NCI-H187 treated with DMSO at 0.1 percent for 48 hours (cell line): ENCODE measurements around the gene DDX27.
"Not testable (repeated sequence)": the region's sequence is repeated elsewhere in the genome, so short reads cannot be mapped to it uniquely, and the experiment has no call there.

Source experiments
- DNase-seq: peaks from one replicate; lab custom pipeline; 2025; lab: John Stamatoyannopoulos, UW

DDX27 gene

GRCh38 chr20:49203746-49204145, 15.5 kb upstream of the DDX27 start:
- DNase-seq, result no peak

DNA sequence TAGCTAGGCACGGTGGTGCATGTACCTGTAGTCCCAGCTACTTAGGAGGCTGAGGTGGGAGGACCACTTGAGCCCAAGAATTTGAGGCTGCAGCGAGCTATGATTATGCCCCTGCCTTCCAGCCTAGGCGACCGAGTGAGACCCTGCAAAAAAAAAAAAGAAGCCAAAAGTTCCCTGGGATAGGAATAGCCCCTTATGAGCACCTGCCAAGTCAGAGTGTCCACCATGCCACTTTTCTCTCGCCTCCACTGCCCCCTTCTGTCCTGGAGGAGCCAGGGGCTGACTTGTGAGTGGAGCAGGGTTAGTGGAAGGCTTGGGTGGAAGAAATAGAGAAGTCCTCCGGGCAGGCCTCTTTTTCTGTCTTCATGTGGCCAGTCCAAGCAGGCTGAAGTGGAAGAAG, 12.1 kb upstream of the DDX27 start:
- DNase-seq, result no peak

GRCh38 chr20:49210101-49210756, 9.0 kb upstream of the DDX27 start:
- no peak for DNase-seq

GRCh38 chr20:49210757-49211110, 8.5 kb upstream of the DDX27 start:
- no peak for DNase-seq

DNA sequence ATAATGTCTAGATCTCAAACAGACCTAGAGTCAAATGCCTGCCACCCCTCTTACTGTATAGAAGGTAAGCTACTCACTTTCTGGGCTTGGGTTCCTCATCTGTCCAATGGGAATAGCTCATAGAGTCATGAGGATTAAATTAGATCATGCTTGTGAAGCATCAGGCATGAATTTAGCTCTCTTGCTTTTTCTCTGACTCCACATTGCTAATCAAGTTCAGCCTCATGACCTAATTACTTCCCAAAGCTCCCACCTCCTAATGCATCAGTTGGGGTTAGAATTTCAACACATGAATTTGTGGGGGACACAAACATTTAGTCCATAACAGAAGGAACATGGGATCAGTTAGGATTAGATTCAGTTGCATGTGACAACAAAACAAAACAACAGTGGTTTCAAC, 4.6 kb upstream of the DDX27 start:
- DNase-seq, result no peak

DNA sequence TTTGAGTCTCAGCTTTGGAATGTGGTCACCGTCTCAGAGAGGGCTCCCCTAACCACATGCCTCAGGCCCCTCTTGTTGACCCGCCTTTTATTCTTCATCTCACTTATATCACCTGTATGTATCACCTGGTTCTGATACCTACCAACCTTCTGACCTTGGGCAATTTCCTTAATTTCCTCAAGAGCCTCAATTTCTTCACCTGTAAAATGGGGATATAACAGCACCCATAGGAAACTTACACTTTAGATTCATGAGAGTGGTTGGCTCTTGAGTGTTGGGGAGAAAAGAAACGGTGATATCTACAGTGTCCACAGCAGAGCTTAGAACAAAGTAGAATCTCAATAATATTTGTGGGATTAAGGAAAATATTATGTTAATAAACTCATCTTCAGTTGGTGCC, 4.0 kb upstream of the DDX27 start:
- DNase-seq, result no peak

- DNase-seq, result peak; percentile 48
Observed at GRCh38 chr20:49216991-49217578, 2.1 kb upstream of the DDX27 start.

- not testable (repeated sequence) for DNase-seq
Observed at GRCh38 chr20:49218739-49219090, 501 bp upstream of the DDX27 start.

DNA sequence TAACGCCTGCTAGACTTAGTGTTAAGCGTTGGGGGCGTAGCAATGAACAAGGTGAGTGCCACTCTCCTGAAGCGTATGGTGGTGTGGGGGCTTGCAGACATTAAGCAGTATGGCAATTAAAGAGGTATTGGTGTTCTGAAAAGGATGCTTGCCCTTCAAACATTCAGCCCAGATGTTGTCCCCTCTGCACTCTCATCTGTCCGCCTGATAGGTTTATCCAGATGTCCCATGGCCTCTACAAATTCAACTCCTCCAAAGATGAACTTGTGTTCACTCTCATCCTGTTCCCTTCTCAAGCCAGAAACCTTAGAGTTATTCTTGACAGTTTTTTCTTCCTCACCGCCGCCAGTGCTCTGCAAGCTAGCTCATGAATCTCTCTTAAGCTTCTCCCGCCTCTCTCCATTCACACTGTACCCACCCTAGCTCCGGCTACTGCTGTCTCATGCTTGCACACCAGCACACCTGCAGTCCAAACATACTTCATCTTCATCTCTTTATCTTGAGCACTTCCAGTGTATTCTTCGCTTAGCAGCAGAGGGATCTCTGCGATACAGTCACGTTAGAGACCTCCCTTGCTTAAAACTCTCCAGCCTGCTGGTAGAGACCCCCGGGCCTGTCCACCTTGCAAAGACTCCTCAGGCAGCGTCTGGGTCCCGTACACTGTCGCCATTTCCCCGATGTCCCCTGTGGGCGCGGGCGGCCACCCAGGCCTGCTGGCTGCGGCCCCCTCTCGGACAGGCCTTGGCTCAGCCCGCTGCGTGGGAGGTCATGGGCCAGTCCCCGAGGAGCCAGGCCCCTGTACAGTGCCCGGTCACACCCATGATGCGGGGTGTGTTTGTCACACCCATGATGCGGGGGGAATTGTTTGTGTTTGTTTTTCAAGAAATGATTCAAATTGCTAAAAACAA, 962 bp downstream of the DDX27 start:
- no peak for DNase-seq

- no peak for DNase-seq
Observed at GRCh38 chr20:49225896-49226295, 6.7 kb downstream of the DDX27 start.

GRCh38 chr20:49228676-49229075, 9.5 kb downstream of the DDX27 start:
- no peak for DNase-seq

- no peak for DNase-seq
Observed at GRCh38 chr20:49229381-49229780, 10.2 kb downstream of the DDX27 start.

GRCh38 chr20:49230021-49230420, 10.8 kb downstream of the DDX27 start:
- peak; percentile 54 for DNase-seq

DNA sequence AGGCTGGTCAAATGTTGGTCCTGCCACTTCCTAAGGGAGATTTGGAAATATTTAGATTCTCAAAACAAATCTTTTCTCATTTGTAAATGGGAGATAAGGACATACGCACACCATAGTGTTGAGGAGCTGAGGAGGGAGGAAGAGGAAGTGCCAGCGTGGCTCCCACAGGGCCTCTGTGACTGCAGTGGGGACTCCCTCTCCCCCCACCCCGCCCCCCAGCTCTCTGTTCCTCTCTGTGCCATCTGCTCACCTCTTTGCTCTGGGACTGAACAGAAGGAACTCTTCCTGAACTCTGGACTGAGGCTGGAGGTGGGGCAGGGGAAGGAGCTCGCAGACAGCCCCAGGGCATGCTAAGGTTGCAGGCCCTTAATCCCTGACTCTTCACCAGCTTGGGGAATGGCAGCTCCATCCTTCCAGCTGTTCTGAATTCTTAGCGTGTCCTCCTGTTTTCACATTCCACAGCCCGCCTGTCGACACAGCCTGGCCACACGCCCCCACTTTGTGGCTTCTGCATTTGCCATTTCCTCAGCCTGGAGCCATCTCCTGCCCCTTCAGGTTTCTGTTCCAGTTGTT, 11.4 kb downstream of the DDX27 start:
- DNase-seq, result no peak

- no peak for DNase-seq
Observed at GRCh38 chr20:49231471-49231870, 12.3 kb downstream of the DDX27 start.

- no peak for DNase-seq
Observed at GRCh38 chr20:49233226-49233625, 14.0 kb downstream of the DDX27 start.

DNA sequence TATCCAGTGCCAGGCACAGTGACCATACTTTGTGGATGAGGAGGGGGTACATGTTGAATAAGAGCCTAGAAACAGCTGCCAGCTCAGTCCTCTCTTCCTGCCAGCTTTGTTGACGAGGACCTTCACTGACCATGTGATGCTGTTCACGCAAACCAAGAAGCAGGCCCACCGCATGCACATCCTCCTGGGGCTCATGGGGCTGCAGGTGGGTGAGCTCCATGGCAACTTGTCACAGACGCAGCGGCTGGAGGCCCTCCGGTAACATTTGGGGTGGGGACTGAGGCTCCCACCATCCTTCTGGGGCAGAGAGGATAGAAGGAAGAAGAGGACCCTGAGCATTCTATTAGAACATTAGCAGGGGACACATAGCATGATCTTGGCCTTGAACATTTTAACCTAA, 15.6 kb downstream of the DDX27 start:
- DNase-seq, result no peak

- DNase-seq, result no peak
Observed at GRCh38 chr20:49236301-49236700, 17.1 kb downstream of the DDX27 start.

- DNase-seq, result no peak
Observed at GRCh38 chr20:49237531-49237930, 18.3 kb downstream of the DDX27 start.

DNA sequence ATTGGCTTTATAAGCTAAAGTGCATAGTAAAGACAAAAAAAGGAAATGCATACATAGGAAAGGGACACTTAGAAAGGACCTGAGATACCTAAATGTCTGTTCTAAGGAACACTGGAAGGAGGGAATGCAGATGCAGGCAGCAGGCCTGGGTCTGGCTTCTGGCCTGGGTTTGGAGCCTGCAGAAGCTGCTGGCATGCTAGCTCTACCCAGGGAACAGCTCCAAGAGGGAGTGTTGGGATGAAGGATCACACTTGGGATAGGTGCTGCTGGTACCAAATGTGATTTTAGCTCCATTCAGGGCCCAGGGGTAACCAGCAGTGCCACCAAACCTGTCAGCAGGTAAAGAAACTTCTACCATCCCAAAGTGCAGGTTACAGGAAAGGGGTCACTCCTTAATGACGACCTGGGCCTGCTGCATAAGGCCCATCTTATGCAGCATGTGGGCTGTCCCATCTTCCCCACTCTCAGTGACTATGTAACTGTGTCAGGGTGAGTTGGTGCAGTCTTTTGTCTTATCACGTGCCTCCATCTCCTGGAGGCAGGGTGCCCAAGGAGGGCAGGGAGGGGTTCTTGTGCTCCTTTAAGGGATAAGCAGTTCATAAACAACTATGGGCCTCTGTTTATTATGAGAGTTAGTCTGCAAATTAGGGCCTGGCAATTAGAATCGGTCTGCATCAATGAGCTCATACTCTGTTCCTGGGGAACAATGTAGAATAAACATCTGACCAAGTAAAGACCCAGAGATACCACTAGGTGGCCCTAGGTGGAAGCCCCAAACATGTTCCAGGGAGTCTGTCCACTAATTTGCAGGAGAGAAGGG, 26.9 kb downstream of the DDX27 start:
- no peak for DNase-seq

DNA sequence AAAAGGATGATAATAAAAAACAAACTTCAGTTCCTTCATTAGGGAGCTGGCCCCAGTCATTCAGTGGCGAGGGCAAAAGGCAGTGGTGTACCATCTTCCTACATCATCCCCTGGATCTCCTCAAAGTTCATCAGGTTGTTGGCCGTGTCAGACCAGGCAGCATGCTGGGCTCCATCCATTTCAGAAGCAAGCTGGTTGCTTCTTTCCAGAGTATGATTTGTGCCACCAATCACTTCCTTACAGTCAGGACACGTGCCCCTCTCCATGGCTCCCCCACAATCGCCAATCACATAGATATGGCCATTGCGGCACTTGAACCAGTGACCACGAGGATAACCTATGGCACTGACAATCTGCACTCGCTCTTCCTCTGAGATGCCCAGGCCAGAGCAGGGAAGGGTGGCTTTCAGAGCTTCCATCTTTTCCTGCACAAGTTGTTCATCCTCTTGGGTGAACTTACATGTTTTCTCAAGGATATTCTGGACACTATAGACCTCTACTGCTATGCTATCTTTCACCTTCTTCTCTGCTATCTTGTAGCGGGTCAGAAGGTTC, 28.0 kb downstream of the DDX27 start:
- no peak for DNase-seq

DNA sequence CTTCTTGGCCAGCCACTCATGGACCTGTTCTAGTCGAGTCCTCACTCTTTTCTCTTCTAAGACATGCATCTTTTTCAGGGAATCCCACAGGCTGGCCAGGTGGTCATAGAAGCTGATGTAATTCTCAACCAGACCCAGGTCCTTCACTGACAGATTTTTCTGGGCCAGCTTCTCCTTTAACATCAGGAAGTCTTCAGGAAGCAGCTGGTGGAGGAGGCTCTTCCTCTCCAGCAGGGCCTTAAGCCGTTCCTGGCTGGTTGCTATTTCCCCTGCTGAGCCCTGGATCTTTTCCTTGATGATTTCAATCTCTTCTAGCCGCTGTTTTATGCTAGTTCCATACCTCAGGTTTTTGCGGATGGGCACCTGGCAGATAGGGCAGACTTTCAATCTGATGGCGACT, 28.6 kb downstream of the DDX27 start:
- DNase-seq, result no peak
